ENCODE measurements around the gene KAT5.
"Not testable (repeated sequence)": the region's sequence is repeated elsewhere in the genome, so short reads cannot be mapped to it uniquely, and the experiment has no call there.

Gene KAT5

GRCh38 chr11:65711785-65712632, at the start of gene KAT5:
TSS of gene KAT5 (plus strand) at chr11:65712252. CDS start at chr11:65712268, 16 bp downstream.
- peak; percentile 85 for DNase-seq (ENCODE audit: low spot score)

- DNase-seq (ENCODE audit: low spot score) = peak; percentile 86
These were observed 49.0 kb upstream of the KAT5 start, which contains the start of gene RELA for GRCh38 chr11:65662799-65663638. TSS of gene RELA (minus strand) at chr11:65662916. CDS start at chr11:65662832, 84 bp downstream.

DNA sequence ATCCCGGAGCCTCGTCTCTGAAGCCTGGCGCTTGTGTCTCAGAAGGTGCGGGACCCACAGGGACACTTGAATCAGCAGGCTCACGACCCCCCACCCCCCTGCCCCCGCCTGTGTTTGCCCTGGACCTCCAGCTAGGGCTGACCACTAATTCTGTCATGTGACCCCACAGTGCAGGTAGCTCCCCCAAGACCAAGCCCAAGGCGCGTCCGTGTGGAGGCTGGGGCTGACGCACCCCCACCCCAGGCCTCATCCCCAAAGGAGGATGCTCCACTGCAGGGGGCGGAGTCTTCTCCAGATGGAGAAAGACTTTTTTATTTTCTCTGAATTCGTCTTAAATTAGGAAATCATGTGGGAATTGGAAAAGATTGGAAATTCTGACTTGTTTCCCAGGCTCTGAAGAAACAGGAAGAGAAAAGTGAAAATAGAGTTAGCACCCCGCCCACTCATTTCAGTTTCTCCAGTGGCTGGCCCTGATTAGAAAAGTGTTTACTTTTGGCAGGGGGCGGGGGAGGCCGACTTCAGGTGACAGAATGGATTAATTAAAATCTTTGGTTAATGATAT, 48.3 kb upstream of the KAT5 start:
- peak; percentile 30 for DNase-seq (ENCODE audit: low spot score)

GRCh38 chr11:65672180-65672860, 39.7 kb upstream of the KAT5 start:
- no peak for DNase-seq (ENCODE audit: low spot score)

DNA sequence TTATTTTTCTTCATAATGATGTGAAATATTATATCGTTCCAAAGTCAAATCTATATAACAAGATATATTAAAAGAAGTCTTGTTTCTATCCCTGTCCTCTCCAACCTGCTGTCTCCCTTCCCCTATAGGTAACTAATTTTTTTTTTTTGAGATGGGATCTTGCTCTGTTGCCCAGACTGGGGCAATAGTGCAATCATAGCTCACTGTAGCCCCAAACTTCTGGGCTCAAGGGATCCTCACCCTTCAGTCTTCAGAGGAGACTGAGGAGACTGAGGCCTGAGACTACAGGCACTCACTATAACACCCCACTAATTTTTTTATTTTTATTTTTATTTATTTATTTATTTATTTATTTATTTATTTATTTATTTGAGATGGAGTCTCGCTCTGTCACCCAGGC, 39.1 kb upstream of the KAT5 start:
- DNase-seq (ENCODE audit: low spot score) = no peak

GRCh38 chr11:65680192-65680743, 31.8 kb upstream of the KAT5 start:
- DNase-seq (ENCODE audit: low spot score) = no peak

GRCh38 chr11:65683480-65683879, 28.6 kb upstream of the KAT5 start:
- not testable (repeated sequence) for DNase-seq (ENCODE audit: low spot score)

DNA sequence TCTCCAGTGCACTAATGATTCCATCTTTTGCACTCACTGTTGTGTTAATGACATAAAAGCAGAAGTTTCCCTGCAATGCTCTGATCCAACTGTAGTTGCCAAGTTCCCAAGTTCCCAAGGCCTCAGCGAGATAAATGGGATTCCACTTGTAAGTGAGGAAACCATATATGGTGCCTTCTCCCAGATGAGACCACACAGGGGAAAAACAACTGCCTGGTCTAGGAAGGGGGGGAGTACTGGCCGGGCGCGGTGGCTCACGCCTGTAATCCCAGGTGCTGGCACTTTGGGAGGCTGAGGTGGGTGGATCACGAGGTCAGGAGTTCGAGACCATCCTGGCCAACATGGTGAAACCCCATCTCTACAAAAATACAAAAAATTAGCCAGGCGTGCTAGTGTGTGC, 26.1 kb upstream of the KAT5 start:
- no peak for DNase-seq (ENCODE audit: low spot score)

GRCh38 chr11:65691847-65692246, 20.2 kb upstream of the KAT5 start:
- DNase-seq (ENCODE audit: low spot score) = not testable (repeated sequence)

- DNase-seq (ENCODE audit: low spot score) = no peak
These were observed 19.7 kb upstream of the KAT5 start for GRCh38 chr11:65692367-65692766.

DNA sequence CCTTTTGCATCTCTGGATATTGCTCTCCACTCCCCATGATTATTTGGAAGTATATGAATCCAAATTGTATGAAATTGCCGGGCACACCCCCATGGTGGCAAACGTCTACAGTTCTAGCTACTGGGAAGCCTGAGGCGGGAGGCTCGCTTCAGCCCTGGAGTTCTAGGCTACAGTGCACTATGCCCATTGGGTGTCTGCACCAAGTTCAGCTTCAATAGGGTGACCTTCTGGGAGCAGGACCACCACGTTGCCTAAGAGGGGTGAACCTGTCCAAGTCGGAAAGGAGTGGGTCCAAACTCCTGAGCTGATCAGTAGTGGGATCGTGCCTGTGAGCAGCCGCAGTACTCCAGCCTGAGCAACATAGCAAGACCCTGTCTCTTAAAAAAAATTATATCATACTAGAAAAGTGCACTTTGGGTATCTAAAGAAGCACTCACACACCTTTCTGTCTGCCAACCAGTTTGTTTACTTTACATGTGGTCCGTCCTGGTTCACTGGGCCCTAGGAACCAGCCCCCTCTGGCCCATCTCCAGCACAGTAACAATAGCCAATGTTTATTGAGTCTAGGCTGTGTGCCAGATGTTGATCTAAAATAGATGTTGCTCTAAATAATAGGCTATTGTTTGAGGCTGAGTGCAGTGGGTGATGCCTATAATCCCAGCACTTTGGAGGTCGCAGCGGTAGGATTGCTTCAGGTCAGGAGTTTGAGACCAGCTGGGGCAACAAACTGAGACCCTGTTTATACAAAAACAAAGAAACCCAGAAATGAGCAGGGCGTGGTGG, 16.4 kb upstream of the KAT5 start:
- DNase-seq (ENCODE audit: low spot score) = no peak

DNA sequence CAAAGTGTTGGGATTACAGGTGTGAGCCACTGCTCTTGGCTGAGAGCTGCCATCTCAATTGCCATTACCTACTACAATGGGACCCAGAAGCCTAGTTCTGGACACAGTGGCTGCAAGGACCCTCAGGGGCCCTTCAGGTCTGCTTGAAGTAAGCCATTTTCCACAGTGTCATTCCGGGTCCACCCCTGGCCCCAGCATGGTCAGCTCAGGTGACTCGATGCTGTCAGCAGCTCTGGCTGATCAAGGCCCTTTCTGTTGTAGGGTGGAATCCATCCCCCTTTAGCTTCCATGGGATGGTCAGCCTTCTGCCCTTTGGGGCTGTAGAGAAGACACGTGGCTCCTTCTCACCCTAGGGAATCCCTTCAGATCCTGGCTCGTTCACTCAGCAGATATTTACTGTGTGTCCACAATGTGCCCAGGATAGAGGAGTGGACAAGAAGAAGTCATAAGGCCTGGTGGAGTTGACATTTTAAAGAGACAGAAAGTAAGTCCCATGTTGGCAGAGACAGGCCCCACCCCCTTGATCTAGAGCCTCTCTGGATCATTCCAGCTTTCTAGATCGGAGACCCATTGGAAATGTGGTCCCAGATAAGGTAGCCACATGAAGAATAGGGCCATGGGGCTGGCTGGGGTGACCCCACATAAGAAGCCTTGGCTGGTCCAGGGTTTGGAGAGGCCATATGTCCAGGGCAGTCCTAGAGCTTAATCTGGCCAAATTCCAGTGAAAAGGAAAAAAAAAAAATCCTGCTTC, 15.1 kb upstream of the KAT5 start:
- DNase-seq (ENCODE audit: low spot score) = no peak

DNA sequence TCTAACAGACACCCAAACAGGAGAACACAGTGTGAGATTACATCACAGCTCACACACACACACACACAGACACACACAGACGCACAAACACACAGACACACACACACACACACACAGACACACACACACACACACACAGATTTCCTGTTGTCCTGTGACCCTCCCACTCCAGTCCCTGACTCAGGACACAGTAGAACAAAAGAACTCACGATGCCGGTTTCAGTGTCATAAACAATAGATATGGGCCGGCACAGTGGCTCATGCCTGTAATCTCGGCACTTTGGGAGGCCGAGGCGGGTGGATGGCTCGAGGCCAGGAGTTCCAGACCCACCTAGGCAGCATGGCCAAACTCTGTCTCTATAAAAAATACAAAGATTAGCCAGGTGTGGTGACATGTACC, 13.8 kb upstream of the KAT5 start:
- DNase-seq (ENCODE audit: low spot score) = no peak

- no peak for DNase-seq (ENCODE audit: low spot score)
These were observed 12.7 kb upstream of the KAT5 start for GRCh38 chr11:65699306-65699705.

DNA sequence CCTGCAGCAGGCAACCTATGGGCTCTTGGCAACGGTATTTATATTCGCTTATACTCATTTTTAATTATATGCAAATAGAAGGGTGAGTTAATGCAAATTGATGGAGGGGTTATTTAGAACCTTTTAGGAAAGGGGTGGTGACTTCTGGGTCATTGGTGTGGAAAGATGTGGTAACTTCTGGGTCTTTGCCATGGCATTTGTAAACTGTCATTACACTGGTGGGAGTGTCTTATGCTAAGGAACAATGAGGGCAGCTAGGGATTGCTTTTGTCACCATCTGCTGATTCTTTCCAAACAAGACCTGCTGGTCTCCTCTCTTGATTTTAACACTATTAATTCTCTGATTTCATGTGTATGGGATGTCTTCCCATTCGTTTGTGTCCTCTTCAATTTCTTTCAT, 11.7 kb upstream of the KAT5 start:
- no peak for DNase-seq (ENCODE audit: low spot score)

DNA sequence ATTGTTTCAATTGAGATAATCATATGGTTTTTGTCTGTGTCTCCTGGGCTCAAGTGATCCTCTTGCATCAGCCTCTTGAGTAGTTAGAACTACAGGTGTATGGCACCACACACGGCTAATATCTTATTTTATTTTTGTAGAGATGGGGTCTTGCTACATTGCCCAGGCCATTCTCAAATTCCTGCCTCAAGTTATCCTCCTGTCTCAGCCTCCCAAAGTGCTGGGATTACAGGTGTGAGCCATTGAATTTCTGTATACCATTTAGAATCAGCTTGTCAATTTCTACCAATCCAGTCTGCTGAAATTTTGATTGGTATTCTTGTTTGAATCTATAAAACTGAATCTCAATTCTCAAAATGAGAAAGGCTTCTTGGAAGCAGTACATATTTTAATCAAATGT, 10.4 kb upstream of the KAT5 start:
- no peak for DNase-seq (ENCODE audit: low spot score)

DNA sequence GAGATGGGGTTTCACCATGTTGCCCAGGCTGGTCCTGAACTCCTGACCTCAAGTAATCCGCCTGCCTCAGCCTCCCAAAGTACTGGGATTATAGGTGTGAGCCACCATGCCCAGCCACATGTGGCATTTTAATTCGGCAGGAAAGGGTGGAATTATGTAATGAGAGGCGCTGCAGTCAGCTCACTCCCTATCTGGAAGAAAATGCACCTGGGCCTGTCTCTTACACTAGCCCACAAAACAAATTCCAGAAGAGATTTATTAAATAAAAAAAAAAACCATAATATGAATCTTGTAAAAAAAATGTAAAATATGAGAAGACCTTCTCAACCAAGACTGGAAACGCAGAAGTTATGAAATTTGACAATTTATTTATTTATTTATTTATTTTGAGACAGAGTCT, 8.2 kb upstream of the KAT5 start:
- DNase-seq (ENCODE audit: low spot score) = no peak

DNA sequence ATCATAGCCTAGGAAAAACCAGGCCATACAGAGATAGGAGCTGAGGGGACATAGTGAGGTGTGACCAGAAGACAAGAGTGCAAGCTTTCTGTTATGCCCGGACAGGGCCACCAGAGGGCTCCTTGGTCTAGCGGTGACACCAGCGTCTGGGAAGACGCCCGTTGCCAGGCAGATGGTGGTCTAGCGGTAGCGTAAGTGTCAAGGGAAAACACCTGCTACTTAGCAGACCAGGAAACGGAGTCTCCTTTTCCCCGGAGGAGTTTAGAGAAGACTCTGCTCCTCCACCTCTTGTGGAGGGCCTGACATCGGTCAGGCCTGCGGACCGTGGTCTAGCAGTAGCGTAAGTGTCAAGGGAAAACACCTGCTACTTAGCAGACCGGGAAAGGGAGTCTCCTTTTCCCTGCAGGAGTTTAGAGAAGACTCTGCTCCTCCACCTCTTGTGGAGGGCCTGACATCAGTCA, 5.7 kb upstream of the KAT5 start:
- DNase-seq (ENCODE audit: low spot score) = not testable (repeated sequence)

DNA sequence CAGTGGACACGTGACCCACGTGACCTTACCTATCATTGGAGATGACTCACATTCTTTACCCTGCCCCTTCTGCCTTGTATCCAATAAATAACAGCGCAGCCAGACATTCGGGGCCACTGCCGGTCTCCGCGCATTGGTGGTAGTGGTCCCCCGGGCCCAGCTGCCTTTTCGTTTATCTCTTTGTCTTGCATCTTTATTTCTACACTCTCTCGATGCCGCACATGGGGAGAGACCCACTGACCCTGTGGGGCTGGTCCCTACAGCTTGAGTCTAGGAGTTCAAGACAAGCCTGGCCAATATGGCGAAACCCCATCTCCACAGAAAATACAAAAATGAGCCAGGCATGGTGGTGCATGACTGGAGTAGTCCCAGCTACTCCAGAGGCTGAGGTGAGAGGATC, 5.0 kb upstream of the KAT5 start:
- not testable (repeated sequence) for DNase-seq (ENCODE audit: low spot score)

DNA sequence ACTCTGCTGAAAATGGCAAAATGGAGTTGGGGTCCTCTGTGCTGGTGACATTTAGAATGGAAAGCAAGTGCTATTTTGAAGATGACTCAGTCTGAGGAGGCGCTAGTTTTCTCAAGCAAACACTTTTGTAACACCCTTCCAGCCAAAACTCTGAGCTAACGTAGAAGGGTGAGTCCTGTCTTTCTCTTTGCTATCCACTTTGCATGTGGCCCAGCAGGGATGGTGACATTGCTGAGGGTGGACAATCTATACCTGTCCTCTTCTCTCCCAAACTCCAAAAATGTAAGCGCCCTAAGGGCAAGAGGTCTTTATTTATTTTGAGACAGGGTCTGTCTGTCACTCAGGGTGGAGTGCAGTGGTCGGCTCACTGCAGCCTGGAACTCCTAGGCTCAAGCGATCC, 3.6 kb upstream of the KAT5 start:
- DNase-seq (ENCODE audit: low spot score) = no peak
